Measurements from ENCODE around the gene APOC3. TPM values are rescaled to one million over a fixed set of nuclear protein-coding genes. Genes with fewer than 3 reads are reported as not detected.

Gene APOC3
- total RNA-seq, 1 donor from 2014 or later = not detected

Other genes starting within 250 kb of the APOC3 start
- 16.9 TPM for gene BUD13, start 56.9 kb upstream of the APOC3 start, total RNA-seq (ENCODE audit: unreplicated experiment)
- gene ZPR1, start 41.9 kb upstream of the APOC3 start, total RNA-seq (ENCODE audit: unreplicated experiment) = 33.4 TPM
- not detected for gene APOA5, start 38.0 kb upstream of the APOC3 start, total RNA-seq (ENCODE audit: unreplicated experiment)
- not detected for gene APOA4, start 6.6 kb upstream of the APOC3 start, total RNA-seq (ENCODE audit: unreplicated experiment)
- 1.2 TPM for gene APOA1, start 7.7 kb downstream of the APOC3 start, total RNA-seq (ENCODE audit: unreplicated experiment)

All from endothelial cell (in vitro differentiated cells).